GM12878 (cell line): ENCODE data around the gene TNNT2. TPM values are rescaled to one million over a fixed set of nuclear protein-coding genes. Genes with fewer than 3 reads are reported as not detected.

Source experiments
- ATAC-seq: fragments of 200-7000 bp; cut with Tn5 transposase; 3 replicates; pipeline ENCODE4 v1.9.1; 2020; ENCODE audit warnings: mild to moderate bottlenecking, moderate library complexity
- BruUV-seq: library from RNA; stranded (reverse); fragments of 400-500 nt; replicated peaks from 2 replicates; lab custom pipeline; 2021; lab: Mats Ljungman, UMichigan
- CTCF ChIA-PET: fragments of 300-600 bp; sonication (Branson Sonifier 250); formaldehyde crosslinking; extraction: SDS; loops from one replicate; lab custom pipeline; 2021; ENCODE audit warnings: inconsistent platforms; lab: Yijun Ruan, JAX
- POLR2A ChIA-PET: fragments of 350-600 bp; formaldehyde crosslinking; extraction: SDS; loops from one replicate; lab custom pipeline; 2021; ENCODE audit warnings: inconsistent platforms; lab: Charles Lee
- RAD21 ChIA-PET: fragments of 300-600 bp; sonication (Branson Sonifier 250); formaldehyde crosslinking; loops from one replicate; lab custom pipeline; 2023; ENCODE audit warnings: antibody characterized with exemption; ENCODE audit not compliant: unreplicated experiment; lab: Charles Lee
- SMC1A ChIA-PET: fragments of 300-600 bp; sonication (Branson Sonifier 250); formaldehyde crosslinking; loops from one replicate; lab custom pipeline; 2023; ENCODE audit not compliant: unreplicated experiment, uncharacterized antibody; lab: Charles Lee
- DNase-seq: peaks from one replicate; pipeline ENCODE4 v3.0.0-alpha.2; 2011; ENCODE audit warnings: low read depth, low spot score
- FAIRE-seq: peaks from 3 replicates; lab custom pipeline; 2011; peaks lifted over from hg19 to GRCh38; lab: Jason Lieb, UNC
- H2AFZ ChIP-seq: 2 replicates; pipeline ENCODE4 v1.6.0; 2011; ENCODE audit warnings: low read depth, low read length, control low read depth; ENCODE audit not compliant: control insufficient read depth
- H3K27ac ChIP-seq: 2 replicates; pipeline ENCODE4 v1.5.1; 2011; ENCODE audit warnings: control low read depth; ENCODE audit not compliant: control insufficient read depth, insufficient read depth
- H3K27me3 ChIP-seq, 2 experiments: replicated peaks in 1 of 2; 2 replicates each; pipeline versions ENCODE4 v1.6.0 to v1.6.1; 2011; ENCODE audit warnings: low read length in 1 of 2; ENCODE audit not compliant: control insufficient read depth in 2 of 2, insufficient read depth in 2 of 2
- H3K36me3 ChIP-seq, 2 experiments: 2 replicates each; pipeline ENCODE4 v1.5.1; 2011; ENCODE audit warnings: low read length in 1 of 2; ENCODE audit not compliant: control insufficient read depth in 2 of 2, insufficient read depth in 2 of 2
- H3K4me1 ChIP-seq: 2 replicates; pipeline ENCODE4 v1.6.1; 2011; ENCODE audit warnings: mild to moderate bottlenecking, low read length, moderate library complexity, mixed read lengths; ENCODE audit not compliant: control insufficient read depth, insufficient read depth
- H3K4me2 ChIP-seq: 2 replicates; pipeline ENCODE4 v1.6.0; 2011; ENCODE audit warnings: control low read depth; ENCODE audit not compliant: control insufficient read depth, insufficient read depth
- H3K4me3 ChIP-seq: fragments of 200-600 bp; sonication (generic); 2 replicates; pipeline ENCODE4 v1.5.1; 2016
- H3K79me2 ChIP-seq: 2 replicates; pipeline ENCODE4 v1.6.0; 2011; ENCODE audit warnings: low read length; ENCODE audit not compliant: control insufficient read depth, insufficient read depth
- H3K9ac ChIP-seq: 2 replicates; pipeline ENCODE4 v1.8.0; 2011; ENCODE audit warnings: low read length, control low read depth, mixed read lengths; ENCODE audit not compliant: control insufficient read depth, insufficient read depth
- H3K9me3 ChIP-seq: replicated peaks from 3 replicates; pipeline ENCODE4 v1.5.1; 2011; ENCODE audit warnings: mild to moderate bottlenecking, low read length; ENCODE audit not compliant: control insufficient read depth, insufficient read depth
- H4K20me1 ChIP-seq: 2 replicates; pipeline ENCODE4 v1.6.0; 2011; ENCODE audit not compliant: control insufficient read depth, insufficient read depth
- CTCF ChIP-seq, 3 experiments: IDR thresholded peaks in 2 of 3; conservative IDR thresholded peaks in 1 of 3; 2 replicates each; pipeline ENCODE4 v1.5.1; 2011; ENCODE audit warnings: low read depth in 3 of 3, low read length in 3 of 3, mild to moderate bottlenecking in 3 of 3, control low read depth in 2 of 3, moderate library complexity in 2 of 3, inconsistent platforms in 1 of 3, mixed read lengths in 1 of 3; ENCODE audit not compliant: control insufficient read depth in 2 of 3, insufficient read depth in 1 of 3; ENCODE audit errors: extremely low read depth in 1 of 3
- EGR1 ChIP-seq, 2 experiments: IDR thresholded peaks; 1 replicate in 1 of 2; 2 replicates in 1 of 2; pipeline ENCODE4 v1.6.1; 2011 to 2012; ENCODE audit warnings: low read depth in 2 of 2, low read length in 2 of 2, borderline replicate concordance in 1 of 2, mild to moderate bottlenecking in 1 of 2, moderate library complexity in 1 of 2
- FOS ChIP-seq: IDR thresholded peaks from 3 replicates; pipeline ENCODE4 v1.6.1; 2011; ENCODE audit warnings: borderline replicate concordance; ENCODE audit not compliant: insufficient read length; ENCODE audit errors: extremely low read depth
- HCFC1 ChIP-seq: fragments of 150-350 bp; IDR thresholded peaks from 2 replicates; pipeline ENCODE4 v1.6.1; 2014; ENCODE audit warnings: low read length
- HDGF ChIP-seq: fragments of 450-650 bp; IDR thresholded peaks from 2 replicates; pipeline ENCODE4 v1.6.1; 2016; ENCODE audit warnings: antibody characterized with exemption
- JUND ChIP-seq: IDR thresholded peaks from 2 replicates; pipeline ENCODE4 v1.6.1; 2012; ENCODE audit warnings: low read depth, mild to moderate bottlenecking, low read length, improper control_type of control experiment, moderate library complexity
- NFYA ChIP-seq: IDR thresholded peaks from 2 replicates; pipeline ENCODE4 v1.6.1; 2011; ENCODE audit warnings: low read depth, mild to moderate bottlenecking, low read length, improper control_type of control experiment, borderline replicate concordance
- NR2C1 ChIP-seq: fragments of 450-650 bp; IDR thresholded peaks from 2 replicates; pipeline ENCODE4 v1.6.1; 2017; ENCODE audit warnings: antibody characterized with exemption, mild to moderate bottlenecking, moderate library complexity
- RAD21 ChIP-seq: IDR thresholded peaks from 2 replicates; pipeline ENCODE4 v1.6.1; 2011; ENCODE audit warnings: mild to moderate bottlenecking, low read depth, low read length, moderate library complexity; ENCODE audit not compliant: insufficient read depth
- RELB ChIP-seq: fragments of 450-650 bp; IDR thresholded peaks from 2 replicates; pipeline ENCODE4 v1.6.1; 2017; ENCODE audit warnings: low read depth, mild to moderate bottlenecking, moderate library complexity
- SMC3 ChIP-seq: IDR thresholded peaks from 2 replicates; pipeline ENCODE4 v1.6.1; 2011; ENCODE audit warnings: low read length, improper control_type of control experiment, borderline replicate concordance
- WGBS: methylation state at CpG from one replicate; pipeline ENCODE4 v1.1.6; 2016; ENCODE audit warnings: low lambda C conversion rate; ENCODE audit not compliant: insufficient replicate concordance, insufficient coverage; ENCODE audit errors: missing lambda C conversion rate; 5-methylcytosine and 5-hydroxymethylcytosine counted together
- in situ Hi-C: fragments of 300-500 bp; cut with MboI; formaldehyde crosslinking; loops from 9 replicates; pipeline ENCODE4 v1.14.3; 2018; ENCODE audit warnings: mixed read lengths
- intact Hi-C: fragments of 100-400 bp; cut with micrococcal nuclease; formaldehyde crosslinking; loops from one replicate; pipeline ENCODE4 v1.14.2; 2022; ENCODE audit not compliant: unreplicated experiment
- polyA plus RNA-seq, 11 experiments: library from polyadenylated mRNA; depleted of rRNA in 4 of 11; unstranded in 6 of 11; stranded (reverse) in 5 of 11; fragments of >200 nt; fragmentation: Nextera tagmentation in 4 of 11; fragmentation: Illumina TruSeq in 1 of 11; extraction: Ambion mirVana in 4 of 11; extraction: Trizol in 1 of 11; gene quantifications; 1 replicate in 1 of 11; 2 replicates in 10 of 11; pipeline versions ENCODE4 v1.2.1 to v1.2.3, GENCODE V29; 2011 to 2016; ENCODE audit warnings: inconsistent platforms in 2 of 11, missing spikeins in 2 of 11, low read depth in 1 of 11
- total RNA-seq, 4 experiments: library from RNA; depleted of rRNA in 3 of 4; stranded (reverse); fragments of >200 nt in 3 of 4; fragmentation: Illumina TruSeq in 1 of 4; extraction: Trizol in 1 of 4; gene quantifications; 2 replicates each; pipeline versions ENCODE4 v1.2.1 to v1.2.3, GENCODE V29; 2013 to 2021

The TNNT2 gene
- total and polyA plus RNA-seq, 10 of the 15 experiments (the other 5 are each of a cell fraction or from before 2014, with no cell fraction given), result 2.2 TPM; not detected in 9

GRCh38 chr1:201326710-201327109 lies 50.8 kb downstream of the TNNT2 start:
- Histone ChIP-seq H3K4me2 (no peak overlapping the region), H3K9me3 (no peaks in the 10 kb centered on the region), H3K36me3 (no peaks in the 10 kb centered on the region), H3K27me3 (peaks cover 4% of the 10 kb centered on the region in 2 experiments; a peak in 2 of 4 replicates), H3K4me3 (no peak overlapping the region), H3K79me2 (no peaks in the 10 kb centered on the region), H2AFZ (no peak overlapping the region), H4K20me1 (no peaks in the 10 kb centered on the region), H3K4me1 (no peaks in the 10 kb centered on the region), H3K9ac (no peak overlapping the region), H3K27ac (no peak overlapping the region)
- no TSS peak for BruUV-seq
- POLR2A ChIA-PET, result no interaction called here
- ATAC-seq (no peak), DNase-seq (no peak), FAIRE-seq (no peak)
- WGBS, result 2% methylated on average over 4 of the region's 4 CpGs
- RAD21 ChIA-PET, result no interaction called here
- TF ChIP-seq CTCF (IDR thresholded peaks at IDR 0.05 in 2 of 3, conservative IDR thresholded peaks at IDR 0.05 in 1 of 3; ENCODE audit: control insufficient read depth in 2 of 3, extremely low read depth in 1 of 3, insufficient read depth in 1 of 3, low read depth in 3 of 3, low read length in 3 of 3) (no peak), RELB (no peak), FOS (no peak), RAD21 (no peak), NR2C1 (no peak), JUND (no peak), SMC3 (no peak), HDGF (no peak), HCFC1 (no peak), EGR1 (IDR thresholded peaks at IDR 0.05; ENCODE audit: borderline replicate concordance in 1 of 2, low read depth in 2 of 2, low read length in 2 of 2) (no peak), NFYA (no peak)
- in situ Hi-C loops, result no loop called here
- SMC1A ChIA-PET, result interaction anchor here (1.2 kb wide), 1 partner anchor 79 kb away, joined by 4 read pairs; no protein-coding TSS in a partner anchor
- CTCF ChIA-PET, result interaction anchor here (0.6 kb wide), 2 partner anchors 17 to 116 kb away, joined by 3 to 4 read pairs; no protein-coding TSS in a partner anchor
- intact Hi-C loops, result no loop called here
